T-helper 22 cell (primary cell): Measurements from ENCODE around the gene MEPCE.
"Not testable (repeated sequence)": the region's sequence is repeated elsewhere in the genome, so short reads cannot be mapped to it uniquely, and the experiment has no call there.

Source experiments
- DNase-seq: peaks from one replicate; pipeline ENCODE4 v3.0.0-alpha.2; 2020; ENCODE audit warnings: low read depth

Gene MEPCE

DNA sequence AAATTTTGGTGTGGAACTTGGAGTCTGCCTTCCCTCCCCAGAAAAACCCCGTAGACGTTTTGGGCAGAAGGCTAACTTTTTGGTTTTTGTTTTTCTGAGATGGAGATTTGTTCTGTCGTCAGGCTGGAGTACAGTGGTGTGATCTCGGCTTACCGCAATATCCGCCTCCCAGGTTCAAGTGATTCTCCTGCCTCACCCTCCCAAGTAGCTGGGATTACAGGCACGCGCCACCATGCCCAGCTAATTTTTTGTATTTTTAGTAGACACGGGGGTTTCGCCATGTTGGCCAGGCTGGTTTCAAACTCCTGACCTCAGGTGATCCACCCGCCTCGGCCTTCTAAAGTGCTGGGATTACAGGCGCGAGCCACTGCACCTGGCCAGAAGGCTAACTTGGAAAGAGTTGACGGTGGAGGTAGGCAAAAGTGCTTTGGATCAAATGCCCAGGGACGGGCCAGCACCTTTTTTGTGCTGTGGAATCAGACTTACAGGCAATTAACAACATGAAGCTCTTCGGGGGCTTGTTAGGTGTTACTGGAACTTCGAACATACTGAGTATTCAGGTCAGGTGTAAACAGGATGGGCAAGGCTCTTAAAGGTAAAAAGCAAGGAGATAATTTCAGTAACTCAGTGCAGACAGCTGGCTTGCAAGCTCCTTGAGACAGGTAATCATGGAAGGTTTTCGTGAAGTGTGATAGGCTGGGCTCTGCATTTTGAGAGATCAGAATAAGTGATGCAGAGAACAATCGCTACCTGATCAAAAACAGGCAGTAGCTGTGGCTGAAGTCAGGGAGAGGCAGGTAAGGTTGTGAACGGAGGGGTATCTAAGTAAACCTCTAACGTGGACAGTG is 4.9 kb downstream of the MEPCE start:
- no peak for DNase-seq

DNA sequence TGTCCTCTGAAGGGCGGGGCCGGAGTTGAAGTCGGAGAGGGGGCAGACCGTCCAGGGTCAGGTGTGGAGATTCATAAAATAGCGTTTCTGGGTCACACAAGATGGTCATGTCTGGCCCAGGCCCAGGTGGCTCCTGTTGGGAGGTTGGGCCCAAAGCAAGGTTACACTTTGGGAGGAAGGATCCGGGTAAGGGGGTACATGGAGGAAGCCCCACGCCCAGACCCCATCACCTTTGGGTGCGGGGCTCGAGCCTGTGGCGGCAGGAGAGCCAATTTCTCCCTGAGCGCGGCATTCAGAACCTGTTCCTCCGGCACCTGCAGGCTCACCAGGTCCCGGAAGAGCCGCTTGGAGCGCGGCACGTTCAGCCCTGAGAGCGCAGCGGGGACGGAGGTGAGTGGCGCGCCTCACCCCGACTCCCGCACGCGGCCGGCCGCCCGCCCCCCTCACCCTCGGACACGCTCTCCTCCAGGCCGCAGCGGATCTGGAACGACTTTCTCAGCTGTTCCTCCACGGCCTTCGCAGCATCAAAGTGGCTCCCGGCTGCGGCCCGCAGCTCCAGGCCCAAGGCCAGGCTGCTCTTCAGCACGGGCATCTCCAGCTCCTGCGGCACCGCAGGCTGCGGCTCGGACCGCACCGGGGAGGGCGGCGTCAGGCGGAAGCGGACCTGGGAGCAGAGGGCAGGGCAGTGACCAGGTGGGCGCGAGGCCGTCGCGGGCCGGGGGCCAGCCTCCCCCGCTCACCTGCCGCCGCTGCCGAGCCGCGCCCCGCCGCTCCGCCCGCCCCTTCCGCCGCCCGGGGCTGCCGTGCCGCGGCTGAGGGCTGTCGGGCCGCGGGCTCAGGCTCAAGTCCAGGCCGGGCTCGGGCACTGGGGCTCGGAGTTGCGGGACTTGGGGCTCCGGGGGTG is 6.0 kb downstream of the MEPCE start:
- peak; percentile 27 for DNase-seq

DNA sequence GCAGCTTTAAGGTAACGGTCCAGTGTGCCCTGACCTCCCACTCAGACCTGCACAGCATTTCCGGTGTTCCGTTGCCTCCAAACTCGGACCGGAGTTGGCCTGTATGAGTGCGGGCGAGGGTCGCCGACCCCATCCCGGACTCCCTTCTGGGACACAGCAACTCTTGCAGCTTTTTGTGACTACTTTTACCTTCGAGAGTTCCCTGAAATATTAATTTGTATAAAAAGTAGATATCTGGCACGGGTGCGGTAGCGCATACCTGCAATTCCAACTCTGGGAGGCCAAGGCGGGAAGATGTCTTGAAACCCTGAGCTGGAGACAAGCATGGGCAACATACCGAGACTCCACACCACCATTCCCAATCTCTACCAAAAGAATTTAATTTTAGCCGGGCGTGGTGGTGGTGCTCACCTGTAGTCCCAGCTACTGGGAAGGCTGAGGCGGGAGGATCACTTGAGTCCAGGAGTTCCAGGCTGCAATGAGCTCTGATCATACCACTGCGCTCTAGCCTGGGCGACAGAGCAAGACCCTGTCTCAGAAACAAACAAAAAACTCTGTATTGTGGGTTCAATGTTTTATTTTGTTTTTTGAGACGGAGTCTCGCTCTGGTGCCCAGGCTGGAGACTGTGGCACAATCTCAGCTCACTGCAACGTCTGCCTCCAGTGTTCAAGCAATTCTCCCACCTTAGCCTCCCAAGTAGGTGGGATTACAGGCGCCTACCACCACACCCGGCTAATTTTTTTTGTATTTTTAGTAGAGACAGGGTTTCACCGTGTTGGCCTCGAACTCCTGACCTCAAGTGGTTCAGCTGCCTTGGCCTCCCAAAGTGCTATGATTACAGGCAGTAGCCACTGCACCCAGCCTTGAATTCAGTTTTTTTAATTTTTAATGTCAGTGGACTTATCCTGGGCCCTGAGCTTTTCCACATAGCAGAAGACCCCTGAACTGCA is 7.8 kb downstream of the MEPCE start:
- no peak for DNase-seq

DNA sequence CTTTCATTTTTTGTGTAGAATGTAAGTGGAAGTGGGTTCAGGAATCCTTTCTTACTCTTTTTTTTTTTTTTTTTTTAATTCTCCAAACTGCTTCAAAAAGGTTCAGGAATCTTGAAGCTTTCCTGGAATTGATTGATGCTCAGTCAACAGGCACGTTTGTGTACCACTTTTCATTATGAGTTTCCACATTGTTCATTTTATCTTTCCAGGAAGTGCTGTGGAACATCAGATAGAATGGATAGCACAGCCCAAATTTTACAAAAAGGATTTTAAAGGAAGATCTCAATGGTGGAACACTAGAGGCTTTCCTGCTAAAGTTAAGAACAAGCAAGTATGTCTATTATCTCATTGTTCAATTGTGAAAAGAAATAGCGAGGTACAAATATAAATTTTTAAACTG is 8.5 kb downstream of the MEPCE start:
- no peak for DNase-seq

DNA sequence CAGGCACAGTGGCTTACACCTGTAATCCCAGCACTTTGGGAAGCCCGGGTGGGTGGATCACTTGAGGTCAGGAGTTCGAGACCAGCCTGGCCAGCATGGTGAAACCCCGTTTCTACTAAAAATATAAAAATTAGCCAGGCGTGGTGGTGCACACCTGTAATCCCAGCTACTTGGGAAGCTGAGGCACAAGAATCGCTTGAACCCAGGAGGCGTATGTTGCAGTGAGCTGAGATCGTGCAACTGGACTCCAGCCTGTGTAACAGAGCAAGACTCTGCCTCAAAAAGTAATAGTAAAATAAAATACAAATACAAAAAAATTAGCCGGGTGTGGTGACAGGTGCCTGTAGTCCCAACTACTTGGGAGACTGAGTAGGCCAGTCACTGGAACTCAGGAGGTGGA is 9.1 kb downstream of the MEPCE start:
- not testable (repeated sequence) for DNase-seq

DNA sequence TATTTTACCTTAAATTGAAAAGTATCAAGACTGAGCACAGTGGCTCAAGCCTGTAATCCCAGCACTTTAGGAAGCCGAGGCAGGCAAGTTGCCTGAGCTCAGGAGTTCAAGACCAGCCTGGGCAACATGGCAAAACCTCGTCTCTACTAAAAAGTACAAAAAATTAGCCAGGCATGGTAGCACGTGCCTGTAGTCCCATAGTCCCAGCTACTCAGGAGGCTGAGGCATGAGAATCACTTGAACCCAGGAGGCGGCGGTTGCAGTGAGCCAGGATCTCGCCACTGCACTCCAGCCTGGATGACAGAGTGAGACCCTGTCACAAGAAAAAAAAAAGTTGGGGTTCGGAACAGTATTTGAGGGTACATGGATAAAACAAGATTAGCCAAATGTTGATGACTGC is 9.6 kb downstream of the MEPCE start:
- not testable (repeated sequence) for DNase-seq

DNA sequence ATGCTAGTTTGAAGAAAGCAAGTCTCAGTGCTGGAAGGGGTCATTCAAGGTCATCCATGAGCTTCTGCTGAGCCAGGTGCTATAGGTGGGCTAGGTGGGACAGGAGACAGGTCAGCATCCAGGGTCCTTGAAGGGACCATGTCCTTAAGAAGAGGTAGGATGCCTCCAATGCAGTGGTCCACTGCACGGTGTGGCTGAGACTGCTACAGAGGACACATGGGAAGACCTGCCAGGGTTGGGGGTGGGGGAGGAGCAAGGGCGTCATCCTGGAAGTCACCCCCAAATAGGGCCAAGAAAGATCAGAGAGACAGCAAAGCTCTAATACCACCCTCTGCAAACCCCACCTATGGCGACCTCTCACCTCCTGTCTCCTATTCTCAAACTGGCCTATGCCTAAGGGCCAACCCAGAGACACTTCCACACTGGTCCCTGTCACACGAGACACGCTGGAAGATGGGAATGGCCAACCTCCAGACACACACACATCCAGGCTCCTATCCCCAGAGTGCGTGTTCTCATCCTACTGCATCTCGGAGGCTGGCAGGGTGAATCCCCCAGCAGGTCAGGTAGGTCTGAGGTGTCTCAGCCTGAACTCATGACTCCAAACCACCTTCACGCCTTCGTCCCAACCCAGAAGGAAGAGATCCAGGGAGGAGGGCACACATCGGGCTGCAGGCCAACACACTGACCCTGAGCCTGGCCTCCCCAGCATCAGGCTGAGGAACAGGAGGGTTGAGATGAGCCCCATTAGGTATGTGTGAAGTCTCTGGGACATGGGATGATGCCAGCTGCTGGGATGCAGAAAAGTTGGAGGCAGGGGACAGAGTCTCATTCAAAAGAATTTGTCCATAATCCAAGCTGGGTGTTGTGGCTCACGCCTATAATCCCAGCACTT is 12.3 kb downstream of the MEPCE start:
- no peak for DNase-seq

DNA sequence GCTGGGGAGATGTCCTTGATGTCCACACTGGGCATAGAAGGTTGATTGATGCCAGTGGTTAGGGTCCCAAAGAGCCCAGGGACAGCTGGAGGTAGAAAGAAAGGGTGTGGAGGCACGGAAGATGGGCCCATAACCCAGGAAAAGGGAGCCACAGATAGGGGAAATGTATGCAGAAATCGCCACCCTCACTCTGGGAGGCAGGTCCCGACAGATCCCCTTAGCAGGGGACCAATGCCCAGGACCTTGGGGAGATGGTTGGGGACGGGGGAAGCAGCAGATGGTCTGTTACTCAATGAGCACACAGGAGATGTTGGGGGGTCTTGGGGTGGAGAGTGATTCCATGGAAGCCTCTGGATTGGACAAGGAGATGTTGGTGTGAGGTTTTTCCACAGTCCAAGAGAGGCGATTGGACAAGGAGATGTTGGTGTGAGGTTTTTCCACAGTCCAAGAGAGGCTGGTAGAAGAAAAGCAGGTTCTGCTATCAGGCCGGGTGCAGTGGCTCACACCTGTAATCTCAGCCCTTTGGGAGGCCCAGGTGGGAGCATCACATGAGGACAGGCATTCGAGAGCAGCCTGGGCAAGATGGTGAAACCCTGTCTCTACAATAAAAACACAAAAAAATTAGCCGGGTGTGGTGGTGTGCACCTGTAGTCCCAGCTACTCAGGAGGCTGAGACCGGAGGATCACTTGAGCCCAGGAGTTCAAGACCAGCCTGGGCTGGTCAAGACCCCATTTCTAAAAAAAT is 13.6 kb downstream of the MEPCE start:
- no peak for DNase-seq

DNA sequence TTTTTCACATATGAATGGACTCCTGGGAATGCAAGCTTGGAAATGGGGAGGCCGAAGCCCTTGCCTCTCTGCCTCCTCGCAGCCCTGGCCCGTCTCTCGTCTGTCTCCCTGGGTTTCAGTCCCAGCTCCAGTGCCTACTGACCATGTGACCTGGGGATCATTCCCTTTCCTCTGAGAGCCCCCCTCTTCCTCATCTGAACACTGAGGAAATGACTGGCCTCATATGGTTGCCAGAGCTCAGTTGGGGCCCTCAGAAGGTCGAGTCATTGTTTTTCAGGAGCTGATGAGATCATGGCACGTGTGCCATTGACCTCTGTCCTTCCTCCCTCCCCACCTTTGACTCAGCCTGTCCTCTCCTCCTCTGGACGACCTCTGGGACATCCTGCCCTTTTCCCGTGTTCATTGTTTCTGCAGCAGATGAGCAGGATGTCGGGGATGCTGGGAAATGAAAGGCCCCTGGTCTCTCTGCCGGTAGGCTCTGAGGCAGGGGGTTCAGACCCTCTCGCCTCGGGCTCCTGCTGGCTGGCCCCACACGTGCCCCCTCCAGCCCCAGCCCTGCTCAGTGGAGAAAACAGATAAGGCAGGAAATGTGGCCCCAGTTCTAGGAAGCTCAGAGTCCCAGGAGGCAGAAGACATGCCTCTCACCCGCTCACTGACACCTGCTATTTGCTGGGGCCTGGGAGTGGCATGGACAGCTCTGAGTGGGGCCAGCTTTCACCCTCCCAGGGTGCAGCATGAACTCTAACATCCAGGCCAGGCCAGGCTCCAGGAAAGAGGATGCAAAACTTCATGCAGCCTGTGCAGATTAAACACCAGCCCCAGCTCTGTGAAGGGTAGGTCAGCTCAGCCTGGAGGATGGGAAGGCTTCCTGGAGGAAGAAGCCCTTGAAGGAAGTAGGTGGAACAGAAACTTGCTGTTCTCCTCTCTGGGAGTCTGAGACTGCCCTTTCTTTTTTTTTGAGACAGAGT is 15.0 kb downstream of the MEPCE start:
- no peak for DNase-seq

DNA sequence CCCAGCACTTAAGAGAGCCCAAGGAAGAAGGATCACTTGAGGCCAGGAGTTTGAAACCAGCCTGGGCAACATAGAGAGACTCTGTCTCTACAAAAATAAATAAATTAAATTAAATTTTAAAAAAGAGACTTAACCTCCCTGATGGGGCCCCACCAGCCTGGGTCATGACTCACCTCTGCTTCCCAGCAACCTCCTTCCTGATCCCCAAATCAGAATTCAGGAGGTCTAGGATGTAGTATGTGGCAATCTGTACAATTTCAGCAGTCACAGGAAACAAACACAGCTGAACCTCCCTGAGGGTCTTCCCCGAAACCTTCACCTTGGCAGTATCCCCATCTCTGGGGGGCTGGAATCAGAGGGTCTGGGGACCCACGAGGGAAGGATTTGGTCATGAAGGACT is 16.4 kb downstream of the MEPCE start:
- no peak for DNase-seq

DNA sequence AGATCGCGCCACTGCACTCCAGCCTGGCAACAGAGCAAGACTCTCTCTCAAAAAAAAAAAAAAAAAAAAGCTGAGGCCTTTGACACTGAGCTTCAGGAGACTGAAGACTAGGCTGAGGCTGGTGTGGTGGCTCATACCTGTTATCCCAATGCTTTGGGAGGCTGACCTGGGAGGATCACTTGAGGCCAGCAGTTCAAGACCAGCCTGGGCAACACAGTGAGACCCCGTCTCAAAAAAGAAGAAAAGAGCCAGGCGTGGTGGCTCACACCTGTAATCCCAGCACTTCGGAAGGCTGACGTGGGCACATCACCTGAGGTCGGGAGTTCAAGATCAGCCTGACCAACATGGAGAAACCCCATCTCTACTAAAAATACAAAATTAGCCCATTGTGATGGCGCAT is 17.7 kb downstream of the MEPCE start:
- not testable (repeated sequence) for DNase-seq

DNA sequence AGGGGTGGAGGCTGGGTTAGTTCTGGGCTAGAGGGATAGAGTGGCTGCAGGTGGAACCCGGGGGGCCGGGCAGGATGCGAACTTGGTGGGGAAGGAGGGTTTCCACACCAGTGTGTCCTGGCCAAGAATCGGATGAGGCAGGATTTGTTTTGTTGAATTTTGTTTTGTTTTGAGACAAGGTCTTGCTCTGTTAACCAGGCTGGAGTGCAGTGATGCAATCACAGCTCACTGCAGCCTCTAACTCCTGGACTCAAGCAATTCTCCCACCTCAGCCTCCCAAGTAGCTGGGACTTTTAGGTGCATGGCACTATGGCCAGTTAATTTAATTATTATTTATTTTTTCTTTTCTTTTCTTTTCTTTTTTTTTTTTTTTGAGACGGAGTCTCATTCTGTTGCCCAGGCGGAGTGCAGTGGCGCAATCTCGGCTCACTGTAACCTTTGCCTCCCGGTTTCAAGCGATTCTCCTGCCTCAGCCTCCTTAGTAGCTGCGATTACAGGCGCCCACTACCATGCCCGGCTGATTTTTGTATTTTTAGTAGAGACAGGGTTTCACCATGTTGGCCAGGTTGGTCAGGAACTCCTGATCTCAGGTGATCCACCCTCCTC is 19.7 kb downstream of the MEPCE start:
- no peak for DNase-seq

DNA sequence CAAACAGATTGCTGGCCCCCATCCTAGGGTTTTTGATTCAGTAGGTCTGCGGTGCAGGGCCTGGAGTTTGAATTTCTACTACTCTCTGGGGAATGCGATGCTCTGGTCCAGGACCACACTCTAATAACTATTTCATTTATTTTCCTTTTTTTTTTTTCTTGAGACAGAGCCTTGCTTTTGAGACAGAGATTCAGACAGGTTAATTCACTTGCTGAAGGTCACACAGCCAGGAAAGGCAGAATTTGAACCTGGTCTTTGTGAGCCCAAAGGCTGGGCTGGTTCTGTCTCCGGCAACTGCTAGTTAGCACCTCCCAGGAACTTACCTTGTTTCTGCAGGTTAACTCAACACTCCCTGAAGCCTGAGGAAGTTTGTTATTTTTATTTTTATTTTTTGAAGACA is 22.9 kb downstream of the MEPCE start:
- no peak for DNase-seq

DNA sequence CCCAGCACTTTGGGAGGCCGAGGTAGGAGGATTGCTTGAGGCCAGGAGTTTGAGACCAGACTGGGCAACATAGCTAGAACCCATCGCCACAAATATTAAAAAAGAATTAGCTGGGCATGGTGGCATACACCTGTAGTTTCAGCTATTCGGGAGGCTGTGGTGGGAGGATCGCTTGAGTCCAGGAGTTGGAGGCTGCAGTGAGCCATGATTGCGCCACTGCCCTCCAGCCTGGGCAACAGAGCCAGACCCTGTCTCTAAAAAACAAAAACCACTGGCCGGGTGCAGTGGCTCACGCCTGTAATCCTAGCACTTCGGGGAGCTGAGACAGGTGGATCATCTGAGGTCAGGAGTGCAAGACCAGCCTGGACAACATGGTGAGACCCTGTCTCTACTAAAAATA is 24.2 kb downstream of the MEPCE start:
- not testable (repeated sequence) for DNase-seq

DNA sequence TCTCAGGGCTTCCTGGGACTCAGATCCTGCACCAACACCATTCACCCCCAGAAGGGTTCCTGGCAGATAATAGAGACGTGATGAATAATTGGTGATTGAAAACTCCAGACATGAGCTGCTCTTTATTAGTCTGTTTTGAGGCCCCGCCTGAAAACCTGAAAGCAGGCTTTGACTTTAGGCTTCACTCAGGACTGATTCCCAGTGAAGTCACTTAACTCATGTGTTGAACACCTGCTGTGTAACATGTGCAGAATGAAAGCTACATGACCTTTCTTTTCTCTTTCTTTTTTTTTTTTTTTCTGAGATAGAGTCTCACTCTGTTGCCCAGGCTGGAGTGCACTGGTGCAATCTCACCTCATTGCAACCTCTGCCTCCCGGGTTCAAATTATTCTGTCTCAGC is 25.6 kb downstream of the MEPCE start:
- no peak for DNase-seq

DNA sequence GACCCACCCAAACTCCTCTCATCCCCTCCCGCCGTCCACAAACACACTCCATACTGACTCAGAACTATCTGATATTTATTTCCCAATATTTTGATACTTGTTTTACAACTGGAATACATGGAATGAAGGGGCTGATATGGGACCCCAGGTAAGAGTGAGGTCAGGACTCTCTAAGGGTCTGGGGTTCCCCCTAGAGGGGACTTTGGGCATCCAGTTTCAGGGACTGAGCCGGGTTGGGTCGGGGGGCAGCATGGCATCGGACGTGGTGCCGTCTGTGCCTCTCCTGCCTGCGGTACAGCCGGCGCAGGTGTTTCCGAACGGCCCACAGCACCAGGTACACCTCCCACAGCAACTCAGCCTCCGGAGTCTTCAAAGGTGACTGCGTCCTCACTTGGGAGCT is 26.9 kb downstream of the MEPCE start:
- no peak for DNase-seq

DNA sequence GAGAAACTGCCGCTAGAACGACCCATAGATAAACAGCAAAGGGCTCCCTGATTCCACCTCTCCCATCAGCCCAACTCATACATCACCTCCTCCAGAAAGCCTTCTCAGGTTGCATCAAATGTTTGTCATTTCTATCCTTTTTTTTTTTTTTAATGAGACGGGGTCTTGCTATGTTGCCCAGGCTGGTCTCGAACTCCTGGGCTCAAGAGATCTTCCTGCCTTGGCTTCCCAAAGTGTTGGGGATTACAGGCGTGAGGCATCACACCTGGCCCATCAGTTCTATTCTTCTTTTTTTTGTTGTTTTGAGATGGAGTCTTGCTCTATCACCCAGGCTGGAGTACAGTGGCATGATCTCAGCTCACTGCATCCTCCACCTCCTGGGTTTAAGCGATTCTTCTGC is 27.4 kb downstream of the MEPCE start:
- no peak for DNase-seq

DNA sequence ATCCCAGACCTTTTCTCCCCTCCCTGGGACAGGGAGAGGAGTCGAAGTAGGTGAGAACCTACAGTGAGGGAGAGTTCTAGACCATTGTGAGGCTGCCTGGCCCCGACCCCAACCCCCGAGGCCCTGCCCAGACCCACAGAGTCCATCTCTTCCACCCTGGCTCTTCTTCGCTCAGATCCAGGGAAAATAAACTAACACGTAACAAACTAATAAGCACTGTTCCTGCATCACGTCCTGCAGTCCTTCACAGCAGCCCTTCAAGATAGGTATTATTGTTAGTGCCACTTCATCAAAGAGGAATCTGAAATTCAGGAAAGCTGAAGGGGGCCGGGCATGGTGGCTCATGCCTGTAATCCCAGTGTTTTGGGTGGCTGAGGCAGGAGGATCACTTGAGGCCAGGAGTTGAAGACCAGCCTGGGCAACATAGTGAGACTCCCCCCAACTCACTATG is 34.6 kb downstream of the MEPCE start, which contains the start of gene SPACDR:
SPACDR (minus strand) TSS at position 51 of the 451 bp plus-strand sequence. CDS start 235 bp downstream, outside the sequence.
- DNase-seq, result no peak
